ENCODE data around the gene RXFP1.

RXFP1 gene

DNA sequence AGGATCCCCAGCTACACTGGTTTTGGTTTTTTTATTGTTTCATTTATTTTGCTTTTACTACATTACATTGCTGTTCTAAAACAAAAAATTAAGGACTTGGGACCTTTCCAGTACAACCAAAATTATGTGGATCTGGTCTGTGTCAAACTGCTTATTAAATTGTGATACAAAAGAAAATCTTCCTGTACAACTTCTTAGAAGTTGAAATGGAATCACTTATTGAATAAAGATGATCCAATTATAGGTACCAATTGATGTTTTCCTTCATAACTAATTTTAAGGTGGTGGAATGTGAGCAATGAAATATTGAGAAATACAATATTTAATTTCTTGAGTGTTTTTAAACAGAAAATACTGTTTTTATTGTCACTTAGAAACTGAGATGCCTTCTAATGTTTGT is 82.7 kb downstream of the RXFP1 start:
- H3K27me3 ChIP-seq (ENCODE audit: insufficient read depth, low read length) = no peaks in the 10 kb centered on the region
- no peaks in the 10 kb centered on the region for H3K4me1 ChIP-seq (ENCODE audit: insufficient read depth, low read length)
- H3K9me3 ChIP-seq (ENCODE audit: low read length) = no peaks in the 10 kb centered on the region
- H3K4me3 ChIP-seq (ENCODE audit: low read length) = no peak overlapping the region
- no peak overlapping the region for H2AFZ ChIP-seq (ENCODE audit: low read depth, low read length)
- H3K36me3 ChIP-seq (ENCODE audit: insufficient read depth, low read length) = no peaks in the 10 kb centered on the region

DNA sequence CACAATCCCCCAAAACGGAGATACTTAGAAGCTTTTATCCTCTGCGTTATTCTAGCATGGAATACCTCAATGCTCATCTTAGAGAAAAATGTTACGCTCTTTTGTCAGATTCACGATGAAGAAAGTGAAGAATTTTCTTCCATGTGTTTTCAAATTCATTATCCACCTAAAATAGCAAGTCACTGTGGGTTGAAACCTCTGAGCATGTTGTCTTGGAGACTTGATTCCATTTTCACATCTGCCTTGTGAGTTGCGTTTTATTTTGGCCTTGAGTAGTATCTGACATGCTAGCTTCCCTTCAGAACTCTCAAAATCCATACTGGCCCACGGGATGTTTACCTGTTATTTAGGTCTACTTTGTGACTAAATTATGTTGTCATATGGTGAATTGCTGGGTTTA is 83.7 kb downstream of the RXFP1 start:
- Histone ChIP-seq H3K27me3 (ENCODE audit: insufficient read depth, low read length) (no peaks in the 10 kb centered on the region), H2AFZ (ENCODE audit: low read depth, low read length) (no peak overlapping the region), H3K4me1 (ENCODE audit: insufficient read depth, low read length) (no peaks in the 10 kb centered on the region), H3K36me3 (ENCODE audit: insufficient read depth, low read length) (no peaks in the 10 kb centered on the region), H3K4me3 (ENCODE audit: low read length) (no peak overlapping the region), H3K9me3 (ENCODE audit: low read length) (no peaks in the 10 kb centered on the region)

DNA sequence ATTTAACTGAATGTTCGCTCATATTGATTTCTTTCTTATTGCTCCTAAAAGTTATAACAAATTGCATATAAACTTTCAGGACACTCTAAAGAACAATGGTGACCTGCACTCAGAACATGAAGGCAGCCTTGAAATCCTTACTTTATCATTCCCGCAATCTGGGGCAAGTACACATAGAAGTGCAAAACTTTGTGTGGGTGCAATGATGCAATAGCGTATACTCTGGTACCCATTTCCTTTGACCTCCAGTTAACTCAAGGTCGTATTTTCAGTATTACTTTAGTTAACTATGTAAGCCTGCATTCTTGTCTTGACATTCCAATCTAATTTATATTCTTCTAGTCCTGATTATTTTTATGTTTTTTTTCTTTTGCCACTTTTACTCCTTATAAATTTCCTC is 85.3 kb downstream of the RXFP1 start:
- H2AFZ ChIP-seq (ENCODE audit: low read depth, low read length) = no peak overlapping the region
- H3K27me3 ChIP-seq (ENCODE audit: insufficient read depth, low read length) = no peaks in the 10 kb centered on the region
- no peaks in the 10 kb centered on the region for H3K36me3 ChIP-seq (ENCODE audit: insufficient read depth, low read length)
- H3K4me3 ChIP-seq (ENCODE audit: low read length) = no peak overlapping the region
- no peaks in the 10 kb centered on the region for H3K9me3 ChIP-seq (ENCODE audit: low read length)
- no peaks in the 10 kb centered on the region for H3K4me1 ChIP-seq (ENCODE audit: insufficient read depth, low read length)

DNA sequence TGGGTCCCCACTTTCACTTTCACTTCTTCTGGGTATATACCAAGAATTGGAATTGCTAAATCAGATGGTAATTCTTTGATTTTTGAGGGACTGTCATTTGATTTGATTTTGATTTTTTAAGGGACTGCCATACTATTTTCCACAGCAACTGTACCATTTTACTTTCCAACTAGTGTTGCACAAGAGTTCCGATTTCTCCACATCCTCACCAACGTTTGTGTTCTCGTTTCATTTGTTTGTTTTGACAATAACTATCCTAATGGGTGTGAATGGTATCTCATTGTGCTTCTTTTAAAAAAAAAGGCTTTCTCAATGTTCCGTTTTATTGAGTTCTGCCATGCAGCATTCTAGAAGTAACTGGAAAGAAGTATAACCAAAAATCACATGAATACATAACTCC is 87.4 kb downstream of the RXFP1 start:
- no peaks in the 10 kb centered on the region for H3K4me1 ChIP-seq (ENCODE audit: insufficient read depth, low read length)
- H3K27me3 ChIP-seq (ENCODE audit: insufficient read depth, low read length) = no peaks in the 10 kb centered on the region
- H3K36me3 ChIP-seq (ENCODE audit: insufficient read depth, low read length) = no peaks in the 10 kb centered on the region
- no peaks in the 10 kb centered on the region for H3K9me3 ChIP-seq (ENCODE audit: low read length)
- no peak overlapping the region for H2AFZ ChIP-seq (ENCODE audit: low read depth, low read length)
- no peak overlapping the region for H3K4me3 ChIP-seq (ENCODE audit: low read length)

DNA sequence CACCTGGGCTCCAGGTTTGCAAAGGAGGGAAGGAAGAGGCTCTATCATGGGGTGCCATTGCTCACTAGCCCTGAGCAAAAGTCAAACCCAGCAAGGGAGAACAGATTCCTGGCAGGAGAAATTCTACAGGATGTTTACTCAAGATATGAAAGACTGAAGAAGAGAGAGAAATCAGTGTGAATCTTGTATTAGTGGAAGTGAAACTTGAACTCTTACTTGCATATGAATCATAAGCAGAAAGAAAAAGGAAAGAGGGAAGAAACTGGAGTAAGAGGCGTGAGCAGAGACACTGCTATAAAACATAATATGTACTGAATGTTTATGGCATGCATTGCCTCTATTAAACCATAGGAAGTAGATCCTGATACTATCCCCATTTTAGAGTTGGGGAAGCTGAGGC is 89.1 kb downstream of the RXFP1 start:
- no peaks in the 10 kb centered on the region for H3K27me3 ChIP-seq (ENCODE audit: insufficient read depth, low read length)
- H3K4me1 ChIP-seq (ENCODE audit: insufficient read depth, low read length) = no peaks in the 10 kb centered on the region

DNA sequence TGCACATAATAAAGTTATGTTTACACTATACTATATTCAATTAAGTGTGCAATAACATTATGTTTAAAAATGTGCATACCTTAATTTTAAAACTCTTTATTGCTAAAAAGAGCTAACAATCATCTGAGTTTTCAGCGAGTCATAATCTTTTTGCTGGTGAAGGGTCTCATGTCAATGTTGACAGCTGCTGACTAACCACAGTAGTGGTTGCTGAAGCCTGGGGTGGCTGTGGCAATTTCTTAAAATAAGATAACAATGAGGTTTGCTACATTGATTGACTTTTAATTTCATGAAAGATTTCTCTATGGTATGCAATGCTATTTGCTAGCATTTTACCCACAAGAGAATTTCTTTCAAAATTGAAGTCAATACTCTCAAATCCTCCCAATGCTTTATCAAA is 91.4 kb downstream of the RXFP1 start:
- Histone ChIP-seq H3K4me1 (ENCODE audit: insufficient read depth, low read length) (no peaks in the 10 kb centered on the region), H3K4me3 (ENCODE audit: low read length) (no peak overlapping the region), H3K9me3 (ENCODE audit: low read length) (no peaks in the 10 kb centered on the region), H3K36me3 (ENCODE audit: insufficient read depth, low read length) (no peaks in the 10 kb centered on the region), H3K27me3 (ENCODE audit: insufficient read depth, low read length) (no peaks in the 10 kb centered on the region), H2AFZ (ENCODE audit: low read depth, low read length) (no peak overlapping the region)

More for the DNA sequence above, 89.1 kb downstream of the RXFP1 start:
- Histone ChIP-seq H3K36me3 (ENCODE audit: insufficient read depth, low read length) (no peaks in the 10 kb centered on the region), H3K9me3 (ENCODE audit: low read length) (no peaks in the 10 kb centered on the region), H3K4me3 (ENCODE audit: low read length) (no peak overlapping the region), H2AFZ (ENCODE audit: low read depth, low read length) (no peak overlapping the region)

DNA sequence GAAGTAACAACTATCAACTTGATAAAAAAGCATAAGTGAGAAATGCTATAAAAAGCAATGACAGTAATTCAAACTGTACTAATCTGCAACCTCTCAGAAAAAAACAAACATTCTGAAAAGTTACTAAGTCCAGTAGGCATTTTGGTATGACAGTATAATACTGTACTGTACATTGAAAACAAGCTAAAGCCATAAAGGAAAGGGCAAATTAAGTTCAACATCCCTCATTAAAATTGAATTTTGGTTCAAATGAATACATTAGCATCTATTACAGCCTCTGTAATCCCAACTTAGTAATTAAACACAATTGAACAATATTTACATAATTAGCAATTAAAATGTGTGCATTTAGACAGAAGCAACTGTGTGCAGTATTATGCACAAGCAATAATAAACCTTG is 96.3 kb downstream of the RXFP1 start:
- no peaks in the 10 kb centered on the region for H3K9me3 ChIP-seq (ENCODE audit: low read length)
- H2AFZ ChIP-seq (ENCODE audit: low read depth, low read length) = no peak overlapping the region
- H3K4me3 ChIP-seq (ENCODE audit: low read length) = no peak overlapping the region
- H3K4me1 ChIP-seq (ENCODE audit: insufficient read depth, low read length) = no peaks in the 10 kb centered on the region
- H3K27me3 ChIP-seq (ENCODE audit: insufficient read depth, low read length) = no peaks in the 10 kb centered on the region
- no peaks in the 10 kb centered on the region for H3K36me3 ChIP-seq (ENCODE audit: insufficient read depth, low read length)

DNA sequence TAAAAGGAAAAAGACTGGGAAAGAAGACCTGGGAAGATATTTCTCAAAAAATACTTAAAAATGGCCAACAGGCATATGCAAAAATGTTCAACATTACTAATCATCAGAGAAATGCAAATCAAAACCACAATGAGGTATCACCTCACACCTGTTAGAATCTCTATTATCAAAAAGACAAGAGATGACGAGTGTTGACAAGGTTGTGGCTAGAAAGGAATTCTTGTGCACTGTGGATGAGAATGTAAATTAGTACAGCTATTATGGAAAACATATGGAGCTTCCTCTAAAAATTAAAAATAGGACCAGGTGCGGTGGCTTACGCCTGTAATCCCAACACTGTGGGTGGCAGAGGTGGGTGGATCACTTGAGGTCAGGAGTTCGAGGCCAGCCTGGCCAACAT is 100.0 kb downstream of the RXFP1 start:
- Histone ChIP-seq H3K27me3 (ENCODE audit: insufficient read depth, low read length) (no peaks in the 10 kb centered on the region), H3K9me3 (ENCODE audit: low read length) (no peaks in the 10 kb centered on the region)

DNA sequence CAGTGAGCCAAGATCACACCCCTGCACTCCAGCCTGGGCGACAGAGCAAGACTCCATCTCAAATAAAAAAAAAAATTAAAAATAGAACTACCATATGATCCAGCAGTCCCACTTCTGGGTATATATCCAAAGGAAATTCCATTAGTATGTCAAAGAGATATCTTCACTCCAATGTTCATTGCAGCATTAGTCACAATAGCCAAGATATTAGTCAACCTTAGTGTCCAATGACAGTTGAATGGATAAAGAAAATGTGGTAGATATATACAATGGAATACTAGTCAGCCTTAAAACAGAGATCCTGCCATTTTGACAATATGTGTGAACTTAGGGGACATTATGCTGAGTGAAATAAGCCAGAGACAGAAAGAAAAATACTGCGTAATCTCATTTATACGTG is 100.6 kb downstream of the RXFP1 start:
- H2AFZ ChIP-seq (ENCODE audit: low read depth, low read length) = no peak overlapping the region
- H3K9me3 ChIP-seq (ENCODE audit: low read length) = no peaks in the 10 kb centered on the region
- H3K4me3 ChIP-seq (ENCODE audit: low read length) = no peak overlapping the region
- H3K27me3 ChIP-seq (ENCODE audit: insufficient read depth, low read length) = no peaks in the 10 kb centered on the region
- no peaks in the 10 kb centered on the region for H3K36me3 ChIP-seq (ENCODE audit: insufficient read depth, low read length)
- H3K4me1 ChIP-seq (ENCODE audit: insufficient read depth, low read length) = no peaks in the 10 kb centered on the region

More for the DNA sequence above, 100.0 kb downstream of the RXFP1 start:
- no peak overlapping the region for H2AFZ ChIP-seq (ENCODE audit: low read depth, low read length)
- no peak overlapping the region for H3K4me3 ChIP-seq (ENCODE audit: low read length)
- H3K36me3 ChIP-seq (ENCODE audit: insufficient read depth, low read length) = no peaks in the 10 kb centered on the region
- no peaks in the 10 kb centered on the region for H3K4me1 ChIP-seq (ENCODE audit: insufficient read depth, low read length)

DNA sequence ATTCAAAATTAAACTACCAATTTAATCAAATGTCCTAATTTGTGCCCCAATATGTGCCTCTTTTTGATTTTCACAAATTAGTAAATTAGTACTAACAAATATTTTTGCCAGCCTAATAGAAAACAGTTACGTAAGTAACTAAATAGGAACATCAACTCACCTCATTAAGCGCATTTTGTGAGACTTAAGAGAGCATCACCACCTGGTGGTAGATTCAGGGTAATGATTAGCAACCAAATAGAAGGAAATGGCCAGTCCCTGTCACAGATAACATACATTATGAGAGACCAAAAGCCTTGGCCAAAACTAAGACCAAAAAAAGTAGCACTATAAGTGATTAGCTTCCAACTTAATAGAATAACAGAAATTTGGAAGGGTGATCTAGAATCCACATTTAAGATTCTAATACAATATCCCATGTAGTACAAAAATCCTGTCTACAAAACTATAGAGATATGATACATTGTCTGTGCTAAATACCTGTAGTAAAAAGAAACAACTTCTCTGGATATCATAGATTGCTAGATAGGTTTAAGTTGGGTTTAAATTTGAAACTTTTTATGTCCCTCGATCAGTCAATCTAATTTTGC is 103.3 kb downstream of the RXFP1 start:
- Histone ChIP-seq H3K36me3 (ENCODE audit: insufficient read depth, low read length) (no peaks in the 10 kb centered on the region), H3K27me3 (ENCODE audit: insufficient read depth, low read length) (no peaks in the 10 kb centered on the region), H3K4me1 (ENCODE audit: insufficient read depth, low read length) (no peaks in the 10 kb centered on the region), H3K9me3 (ENCODE audit: low read length) (no peaks in the 10 kb centered on the region), H2AFZ (ENCODE audit: low read depth, low read length) (no peak overlapping the region), H3K4me3 (ENCODE audit: low read length) (no peak overlapping the region)

DNA sequence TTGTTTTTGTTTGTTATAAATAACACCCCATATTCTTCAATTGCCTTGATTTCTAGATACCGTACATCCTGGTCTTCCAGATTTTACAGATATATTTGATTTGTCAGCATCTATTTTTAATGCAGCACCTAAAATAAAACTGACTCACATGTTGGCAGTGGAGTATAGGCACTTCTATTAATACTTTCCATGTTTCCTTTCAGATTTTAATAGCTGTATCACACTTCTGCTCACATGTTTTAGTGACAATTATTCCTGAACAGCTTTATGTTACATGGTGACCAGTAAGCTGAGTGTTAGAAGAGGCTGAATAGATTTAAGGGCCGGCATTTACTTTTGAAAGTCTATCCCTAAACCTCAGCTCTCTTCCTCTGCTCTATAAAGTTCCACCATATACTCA is 103.9 kb downstream of the RXFP1 start:
- no peaks in the 10 kb centered on the region for H3K27me3 ChIP-seq (ENCODE audit: insufficient read depth, low read length)
- H3K36me3 ChIP-seq (ENCODE audit: insufficient read depth, low read length) = no peaks in the 10 kb centered on the region
- H3K9me3 ChIP-seq (ENCODE audit: low read length) = no peaks in the 10 kb centered on the region
- no peak overlapping the region for H3K4me3 ChIP-seq (ENCODE audit: low read length)
- H2AFZ ChIP-seq (ENCODE audit: low read depth, low read length) = no peak overlapping the region
- no peaks in the 10 kb centered on the region for H3K4me1 ChIP-seq (ENCODE audit: insufficient read depth, low read length)

DNA sequence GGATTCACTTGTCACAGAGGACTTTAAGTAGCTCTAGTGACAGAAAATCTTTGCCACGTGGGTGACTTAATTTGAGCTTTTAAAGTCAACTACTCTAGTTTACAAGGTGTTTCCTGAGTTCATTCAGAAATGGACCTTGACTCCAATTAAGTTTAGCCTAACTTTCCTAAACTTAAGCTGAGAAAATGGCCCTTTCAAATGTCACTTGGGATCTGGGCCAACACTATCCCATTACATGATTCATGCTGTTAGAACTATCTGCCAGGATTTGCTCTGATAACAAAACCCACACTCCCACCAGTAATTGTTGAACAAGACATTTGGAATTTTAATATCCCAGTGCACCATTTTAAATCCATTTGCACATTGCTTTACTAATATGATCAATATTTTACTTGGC is 109.2 kb downstream of the RXFP1 start:
- Histone ChIP-seq H3K27me3 (ENCODE audit: insufficient read depth, low read length) (no peaks in the 10 kb centered on the region), H3K4me1 (ENCODE audit: insufficient read depth, low read length) (no peaks in the 10 kb centered on the region), H2AFZ (ENCODE audit: low read depth, low read length) (no peak overlapping the region), H3K9me3 (ENCODE audit: low read length) (no peaks in the 10 kb centered on the region), H3K36me3 (ENCODE audit: insufficient read depth, low read length) (no peaks in the 10 kb centered on the region), H3K4me3 (ENCODE audit: low read length) (no peak overlapping the region)

DNA sequence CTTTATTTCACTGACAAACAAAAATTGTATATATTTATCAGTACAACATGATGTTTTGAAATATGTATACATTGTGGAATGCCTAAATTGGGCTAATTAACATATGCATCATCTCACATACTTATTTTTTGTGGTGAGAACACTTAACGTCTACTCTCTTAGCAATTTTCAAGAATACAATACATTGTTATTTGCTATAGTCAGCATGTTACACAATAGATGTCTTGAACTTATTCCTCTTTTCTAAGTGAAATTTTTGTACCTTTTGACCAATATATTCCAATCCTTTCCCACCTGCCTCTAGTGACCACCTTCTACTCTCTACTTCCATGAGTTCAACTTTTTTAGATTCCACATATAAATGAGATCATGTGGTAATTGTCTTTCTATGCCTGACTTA is 114.9 kb downstream of the RXFP1 start:
- no peaks in the 10 kb centered on the region for H3K9me3 ChIP-seq (ENCODE audit: low read length)
- no peak overlapping the region for H2AFZ ChIP-seq (ENCODE audit: low read depth, low read length)
- no peaks in the 10 kb centered on the region for H3K4me1 ChIP-seq (ENCODE audit: insufficient read depth, low read length)
- no peaks in the 10 kb centered on the region for H3K27me3 ChIP-seq (ENCODE audit: insufficient read depth, low read length)
- H3K4me3 ChIP-seq (ENCODE audit: low read length) = no peak overlapping the region
- no peaks in the 10 kb centered on the region for H3K36me3 ChIP-seq (ENCODE audit: insufficient read depth, low read length)

DNA sequence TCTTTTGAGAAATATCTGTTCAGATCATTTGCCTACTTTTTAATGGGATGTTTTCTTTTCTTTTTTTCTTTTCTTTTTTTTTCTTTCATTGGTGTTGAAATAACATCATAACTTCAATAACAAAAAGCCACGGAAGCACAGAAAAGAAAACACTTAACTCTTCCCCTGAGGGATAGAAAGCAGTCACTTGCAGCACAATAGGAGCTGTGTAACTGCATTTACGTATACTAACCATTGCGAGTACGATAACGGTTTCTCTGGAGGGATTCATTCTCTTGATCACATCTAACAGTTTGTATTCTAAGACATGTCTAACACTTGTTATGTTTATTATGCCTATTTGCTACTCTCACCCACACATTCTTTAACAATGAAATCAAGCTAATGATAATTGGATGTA is 122.7 kb downstream of the RXFP1 start:
- Histone ChIP-seq H3K4me1 (ENCODE audit: insufficient read depth, low read length) (no peaks in the 10 kb centered on the region), H3K27me3 (ENCODE audit: insufficient read depth, low read length) (no peaks in the 10 kb centered on the region), H3K4me3 (ENCODE audit: low read length) (no peak overlapping the region), H3K9me3 (ENCODE audit: low read length) (no peaks in the 10 kb centered on the region), H2AFZ (ENCODE audit: low read depth, low read length) (no peak overlapping the region), H3K36me3 (ENCODE audit: insufficient read depth, low read length) (no peaks in the 10 kb centered on the region)
